ENCODE measurements around the gene SLC25A17. TPM values are rescaled to one million over a fixed set of nuclear protein-coding genes. Genes with fewer than 3 reads are reported as not detected.
"Not testable (repeated sequence)": the region's sequence is repeated elsewhere in the genome, so short reads cannot be mapped to it uniquely, and the experiment has no call there.

The SLC25A17 gene, protein sequence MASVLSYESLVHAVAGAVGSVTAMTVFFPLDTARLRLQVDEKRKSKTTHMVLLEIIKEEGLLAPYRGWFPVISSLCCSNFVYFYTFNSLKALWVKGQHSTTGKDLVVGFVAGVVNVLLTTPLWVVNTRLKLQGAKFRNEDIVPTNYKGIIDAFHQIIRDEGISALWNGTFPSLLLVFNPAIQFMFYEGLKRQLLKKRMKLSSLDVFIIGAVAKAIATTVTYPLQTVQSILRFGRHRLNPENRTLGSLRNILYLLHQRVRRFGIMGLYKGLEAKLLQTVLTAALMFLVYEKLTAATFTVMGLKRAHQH
- 15.1 TPM for polyA plus RNA-seq (2013, experiment 1 of 2)
- 14.8 TPM for polyA plus RNA-seq (2013, experiment 2 of 2)

DNA sequence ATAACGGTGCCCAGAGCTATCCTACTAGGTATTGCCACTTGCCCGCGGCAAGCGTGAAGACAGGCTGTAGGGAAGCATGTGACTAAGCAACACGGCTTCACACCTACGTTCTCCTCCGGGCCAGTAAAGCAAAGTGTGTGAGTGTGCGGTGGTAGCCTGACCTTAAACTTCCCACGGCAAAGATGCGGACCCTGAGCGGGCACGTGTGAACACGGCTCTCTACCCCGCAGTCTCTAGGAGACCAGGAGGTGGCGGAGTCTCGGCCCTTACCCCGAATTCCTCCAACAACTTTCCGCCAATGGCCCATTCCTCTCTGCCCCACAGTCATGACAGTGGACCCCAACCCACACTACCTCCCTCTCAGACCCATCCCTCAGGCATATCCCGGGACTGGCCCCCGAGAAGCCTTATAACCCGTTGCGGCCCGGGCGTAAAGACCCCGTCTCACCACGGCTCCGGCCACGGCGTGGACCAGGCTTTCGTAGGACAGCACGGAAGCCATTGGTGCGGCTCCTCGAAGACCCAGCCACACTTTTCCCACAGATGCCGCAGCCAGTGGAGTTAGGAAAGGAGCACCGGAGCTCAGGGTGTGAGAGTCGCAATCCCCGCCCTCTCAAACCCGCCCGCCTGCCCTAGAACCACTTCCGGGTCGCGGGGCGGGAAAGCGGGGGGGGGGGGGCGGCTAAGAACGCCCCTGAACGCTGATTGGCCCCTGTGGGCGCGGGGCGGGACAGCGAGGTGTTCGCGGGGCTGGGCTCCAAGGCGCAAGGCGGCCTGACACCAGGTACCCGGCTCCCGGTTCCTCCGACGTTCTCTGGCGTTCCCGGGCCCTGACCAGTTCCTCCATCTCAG is at the start of gene SLC25A17:
Gene SLC25A17 (minus strand): TSS at position 600 of the 852 bp plus-strand sequence. CDS start 98 bp downstream, at position 502.
- no peak within 1 kb of the TSS for H2BK12ac ChIP-seq (ENCODE audit: low read length)
- WGBS, 2 donors (ENCODE audit: extremely low coverage in 2 of 2, insufficient read length in 2 of 2, insufficient replicate concordance in 1 of 2): no CpG with 5 or more reads among the region's 61 CpGs
- peak within 1 kb of the TSS; percentile 77 for H2BK15ac ChIP-seq (ENCODE audit: low read length)
- peaks cover 0 to 26% of the 10 kb centered on the region in 2 donors for H3K36me3 ChIP-seq (replicated peaks in 1 of 2; ENCODE audit: control insufficient read depth in 2 of 2, insufficient read depth in 2 of 2, low read length in 2 of 2)
- peaks cover 4% of the 10 kb centered on the region for H3K79me1 ChIP-seq (ENCODE audit: low read depth, low read length)
- peaks cover 0 to 3% of the 10 kb centered on the region in 2 donors for H3K4me1 ChIP-seq (ENCODE audit: control insufficient read depth in 2 of 2, insufficient read depth in 1 of 2, low read depth in 1 of 2, low read length in 2 of 2)
- peak within 1 kb of the TSS; percentile 81 for H3K27ac ChIP-seq (replicated peaks; ENCODE audit: low read length)
- peak within 1 kb of the TSS; percentile 97 for H3K9ac ChIP-seq (ENCODE audit: low read depth, low read length, poor library complexity)
- peak within 1 kb of the TSS; percentile 94 for H3K4me2 ChIP-seq (ENCODE audit: insufficient read depth, low read length, poor library complexity, severe bottlenecking)
- H3K23ac ChIP-seq (ENCODE audit: low read depth, low read length, poor library complexity): peak within 1 kb of the TSS; percentile 94
- H4K91ac ChIP-seq (ENCODE audit: low read depth, low read length, poor library complexity): no peak within 1 kb of the TSS
- no peak within 1 kb of the TSS for H2BK120ac ChIP-seq (ENCODE audit: low read depth, low read length)
- H2AFZ ChIP-seq (ENCODE audit: low read length): peak within 1 kb of the TSS; percentile 98
- no peaks in the 10 kb centered on the region for H3K9me3 ChIP-seq (replicated peaks in 1 of 2; ENCODE audit: control insufficient read depth in 2 of 2, insufficient read depth in 1 of 2, low read depth in 1 of 2, low read length in 2 of 2)
- DNase-seq (ENCODE audit: low spot score): peak; percentile 70
- H2AK5ac ChIP-seq (ENCODE audit: low read depth, low read length): peak within 1 kb of the TSS; percentile 53
- peak within 1 kb of the TSS; percentile 95 for H2BK5ac ChIP-seq (ENCODE audit: low read length)
- peak within 1 kb of the TSS; percentile 95 for H3K14ac ChIP-seq (ENCODE audit: low read length)
- peak within 1 kb of the TSS; percentile 50 for H4K8ac ChIP-seq (ENCODE audit: low read depth, low read length)
- peak within 1 kb of the TSS; percentile 97 for H3K18ac ChIP-seq (ENCODE audit: low read length)
- H3K4ac ChIP-seq (ENCODE audit: low read length): no peak within 1 kb of the TSS
- H3K4me3 ChIP-seq (ENCODE audit: low read length in 2 of 2): peak within 1 kb of the TSS; percentile 93 to 95
- H3K27me3 ChIP-seq (ENCODE audit: control insufficient read depth in 3 of 3, insufficient read depth in 3 of 3, low read depth in 1 of 3, low read length in 3 of 3): no peaks in the 10 kb centered on the region

DNA sequence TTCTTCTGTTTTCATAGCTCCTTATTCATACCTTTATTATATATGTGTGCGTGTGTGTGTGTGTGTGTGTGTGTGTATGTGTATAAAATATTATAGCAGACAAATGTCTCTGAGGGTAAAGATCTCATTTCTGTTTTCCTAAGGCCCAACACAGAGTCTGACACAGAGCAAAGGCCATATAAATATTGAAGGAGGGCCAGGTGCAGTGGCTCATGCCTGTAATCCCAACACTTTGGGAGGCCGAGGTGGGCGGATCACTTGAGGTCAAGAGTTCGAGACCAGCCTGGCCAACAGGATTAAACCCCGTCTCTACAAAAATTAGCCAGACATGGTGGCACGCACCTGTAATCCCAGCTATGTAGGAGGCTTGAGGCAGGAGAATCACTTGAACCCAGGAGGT is 49.2 kb upstream of the SLC25A17 start:
- not testable (repeated sequence) for H2BK5ac ChIP-seq (ENCODE audit: low read length); H4K91ac ChIP-seq (ENCODE audit: low read depth, low read length, poor library complexity); H3K4me2 ChIP-seq (ENCODE audit: insufficient read depth, low read length, poor library complexity, severe bottlenecking); H3K23ac ChIP-seq (ENCODE audit: low read depth, low read length, poor library complexity); H2BK120ac ChIP-seq (ENCODE audit: low read depth, low read length); H3K4me3 ChIP-seq (ENCODE audit: low read length in 2 of 2); DNase-seq (ENCODE audit: low spot score); H2AK5ac ChIP-seq (ENCODE audit: low read depth, low read length); H2BK15ac ChIP-seq (ENCODE audit: low read length); H2BK12ac ChIP-seq (ENCODE audit: low read length); H3K4me1 ChIP-seq (ENCODE audit: control insufficient read depth in 2 of 2, insufficient read depth in 1 of 2, low read depth in 1 of 2, low read length in 2 of 2); H3K79me1 ChIP-seq (ENCODE audit: low read depth, low read length); H3K27me3 ChIP-seq (ENCODE audit: control insufficient read depth in 3 of 3, insufficient read depth in 3 of 3, low read depth in 1 of 3, low read length in 3 of 3); H3K27ac ChIP-seq (replicated peaks; ENCODE audit: low read length); H4K8ac ChIP-seq (ENCODE audit: low read depth, low read length); H3K14ac ChIP-seq (ENCODE audit: low read length); H2AFZ ChIP-seq (ENCODE audit: low read length); H3K18ac ChIP-seq (ENCODE audit: low read length); H3K9ac ChIP-seq (ENCODE audit: low read depth, low read length, poor library complexity); H3K4ac ChIP-seq (ENCODE audit: low read length); H3K9me3 ChIP-seq (replicated peaks in 1 of 2; ENCODE audit: control insufficient read depth in 2 of 2, insufficient read depth in 1 of 2, low read depth in 1 of 2, low read length in 2 of 2)
- WGBS, 2 donors (ENCODE audit: extremely low coverage in 2 of 2, insufficient read length in 2 of 2, insufficient replicate concordance in 1 of 2): no CpG with 5 or more reads among the region's 6 CpGs
- H3K36me3 ChIP-seq (replicated peaks in 1 of 2; ENCODE audit: control insufficient read depth in 2 of 2, insufficient read depth in 2 of 2, low read length in 2 of 2): peaks cover 3 to 38% of the 10 kb centered on the region in 2 donors

DNA sequence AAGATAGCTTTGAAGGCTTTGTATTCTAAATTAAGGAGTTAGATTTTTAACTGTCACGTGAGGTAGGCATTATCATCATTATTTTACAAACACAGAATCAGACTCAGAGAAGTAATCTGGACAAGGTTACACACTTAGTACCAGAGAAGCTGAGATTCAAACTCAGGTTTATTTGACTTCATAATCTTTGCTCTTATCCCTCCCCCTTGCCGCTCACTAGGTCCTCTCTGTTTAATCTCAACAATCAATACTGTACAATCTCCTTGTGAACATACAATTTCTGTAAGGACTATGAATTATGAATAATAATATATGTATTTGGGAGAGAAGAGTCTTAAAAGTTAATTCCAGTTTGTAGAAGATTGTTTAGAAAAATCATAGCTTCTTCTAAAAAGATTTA is 48.0 kb upstream of the SLC25A17 start:
- Histone ChIP-seq H3K4me2 (ENCODE audit: insufficient read depth, low read length, poor library complexity, severe bottlenecking) (no peak overlapping the region), H2AFZ (ENCODE audit: low read length) (no peak overlapping the region), H3K18ac (ENCODE audit: low read length) (no peak overlapping the region), H3K14ac (ENCODE audit: low read length) (no peak overlapping the region), H3K27ac (replicated peaks; ENCODE audit: low read length) (no peak overlapping the region), H4K91ac (ENCODE audit: low read depth, low read length, poor library complexity) (no peak overlapping the region), H3K79me1 (ENCODE audit: low read depth, low read length) (no peaks in the 10 kb centered on the region), H2BK12ac (ENCODE audit: low read length) (no peak overlapping the region), H2BK120ac (ENCODE audit: low read depth, low read length) (no peak overlapping the region), H3K4me3 (ENCODE audit: low read length in 2 of 2) (no peak overlapping the region), H3K4me1 (ENCODE audit: control insufficient read depth in 2 of 2, insufficient read depth in 1 of 2, low read depth in 1 of 2, low read length in 2 of 2) (no peaks in the 10 kb centered on the region), H3K23ac (ENCODE audit: low read depth, low read length, poor library complexity) (no peak overlapping the region), H3K9ac (ENCODE audit: low read depth, low read length, poor library complexity) (no peak overlapping the region), H3K27me3 (ENCODE audit: control insufficient read depth in 3 of 3, insufficient read depth in 3 of 3, low read depth in 1 of 3, low read length in 3 of 3) (no peaks in the 10 kb centered on the region), H2AK5ac (ENCODE audit: low read depth, low read length) (no peak overlapping the region), H3K36me3 (replicated peaks in 1 of 2; ENCODE audit: control insufficient read depth in 2 of 2, insufficient read depth in 2 of 2, low read length in 2 of 2) (peaks cover 4 to 40% of the 10 kb centered on the region in 2 donors), H3K4ac (ENCODE audit: low read length) (no peak overlapping the region), H3K9me3 (replicated peaks in 1 of 2; ENCODE audit: control insufficient read depth in 2 of 2, insufficient read depth in 1 of 2, low read depth in 1 of 2, low read length in 2 of 2) (no peaks in the 10 kb centered on the region), H2BK15ac (ENCODE audit: low read length) (no peak overlapping the region), H2BK5ac (ENCODE audit: low read length) (no peak overlapping the region), H4K8ac (ENCODE audit: low read depth, low read length) (no peak overlapping the region)
- WGBS, 2 donors (ENCODE audit: extremely low coverage in 2 of 2, insufficient read length in 2 of 2, insufficient replicate concordance in 1 of 2): no CpG with 5 or more reads among the region's 2 CpGs
- DNase-seq (ENCODE audit: low spot score): no peak

DNA sequence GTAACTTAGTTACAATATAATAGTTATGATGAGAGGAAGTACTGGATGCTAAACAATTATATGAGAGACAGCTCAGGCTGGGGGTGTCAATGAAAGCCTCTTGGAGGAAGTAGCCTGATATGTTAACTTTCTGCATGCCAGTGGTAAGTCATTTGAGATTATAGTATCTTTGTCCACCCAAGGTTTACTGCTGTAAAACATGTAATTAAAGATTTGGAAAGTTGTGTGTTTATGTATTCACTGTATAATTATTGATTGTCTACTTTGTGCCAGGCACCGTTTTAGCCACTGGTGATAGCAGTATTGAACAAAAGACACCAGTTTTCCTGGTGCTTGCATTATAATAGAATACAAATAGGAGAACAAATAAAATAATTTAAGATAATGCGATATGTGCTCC is 43.4 kb upstream of the SLC25A17 start:
- Histone ChIP-seq H3K23ac (ENCODE audit: low read depth, low read length, poor library complexity) (no peak overlapping the region), H3K4me3 (ENCODE audit: low read length in 2 of 2) (no peak overlapping the region)
- WGBS, 2 donors (ENCODE audit: extremely low coverage in 2 of 2, insufficient read length in 2 of 2, insufficient replicate concordance in 1 of 2): no CpG with 5 or more reads among the region's 2 CpGs

More for the DNA sequence above, 43.4 kb upstream of the SLC25A17 start:
- Histone ChIP-seq H3K9me3 (replicated peaks in 1 of 2; ENCODE audit: control insufficient read depth in 2 of 2, insufficient read depth in 1 of 2, low read depth in 1 of 2, low read length in 2 of 2) (no peaks in the 10 kb centered on the region), H2BK5ac (ENCODE audit: low read length) (no peak overlapping the region), H3K36me3 (replicated peaks in 1 of 2; ENCODE audit: control insufficient read depth in 2 of 2, insufficient read depth in 2 of 2, low read length in 2 of 2) (peaks cover 4 to 34% of the 10 kb centered on the region in 2 donors), H3K9ac (ENCODE audit: low read depth, low read length, poor library complexity) (no peak overlapping the region), H3K27me3 (ENCODE audit: control insufficient read depth in 3 of 3, insufficient read depth in 3 of 3, low read depth in 1 of 3, low read length in 3 of 3) (no peaks in the 10 kb centered on the region), H2BK12ac (ENCODE audit: low read length) (no peak overlapping the region), H2AFZ (ENCODE audit: low read length) (no peak overlapping the region), H3K79me1 (ENCODE audit: low read depth, low read length) (peaks cover 3% of the 10 kb centered on the region), H3K4me2 (ENCODE audit: insufficient read depth, low read length, poor library complexity, severe bottlenecking) (no peak overlapping the region), H3K4me1 (ENCODE audit: control insufficient read depth in 2 of 2, insufficient read depth in 1 of 2, low read depth in 1 of 2, low read length in 2 of 2) (peaks cover 2% of the 10 kb centered on the region in 2 donors), H3K27ac (replicated peaks; ENCODE audit: low read length) (no peak overlapping the region), H2AK5ac (ENCODE audit: low read depth, low read length) (no peak overlapping the region), H2BK120ac (ENCODE audit: low read depth, low read length) (no peak overlapping the region), H4K91ac (ENCODE audit: low read depth, low read length, poor library complexity) (no peak overlapping the region), H4K8ac (ENCODE audit: low read depth, low read length) (no peak overlapping the region), H3K14ac (ENCODE audit: low read length) (no peak overlapping the region), H3K18ac (ENCODE audit: low read length) (no peak overlapping the region), H3K4ac (ENCODE audit: low read length) (no peak overlapping the region), H2BK15ac (ENCODE audit: low read length) (no peak overlapping the region)
- DNase-seq (ENCODE audit: low spot score): no peak

Data from neuronal stem cell (in vitro differentiated cells).